H9 (cell line): ENCODE measurements around the gene PFKL. TPM values are rescaled to one million over a fixed set of nuclear protein-coding genes. Genes with fewer than 3 reads are reported as not detected.

Source experiments
- DNase-seq: peaks from one replicate; pipeline ENCODE4 v3.0.0-alpha.2; 2017
- H2AFZ ChIP-seq: one replicate; pipeline ENCODE4 v1.6.1; 2013; ENCODE audit warnings: mild to moderate bottlenecking, low read length, control low read depth, moderate library complexity
- H2AK5ac ChIP-seq: 2 replicates; pipeline ENCODE4 v1.6.1; 2013; ENCODE audit warnings: low read length, control low read depth, mixed read lengths; ENCODE audit not compliant: insufficient read length
- H2BK120ac ChIP-seq: one replicate; pipeline ENCODE4 v1.6.1; 2013; ENCODE audit warnings: low read depth, mild to moderate bottlenecking, low read length, control low read depth, inconsistent platforms; ENCODE audit not compliant: poor library complexity, severe bottlenecking
- H2BK12ac ChIP-seq: 2 replicates; pipeline ENCODE4 v1.6.1; 2013; ENCODE audit warnings: low read length, control low read depth, mixed read lengths, low read depth; ENCODE audit not compliant: insufficient read length
- H2BK15ac ChIP-seq: 2 replicates; pipeline ENCODE4 v1.6.1; 2013; ENCODE audit warnings: low read depth, low read length, control low read depth
- H2BK20ac ChIP-seq: one replicate; pipeline ENCODE4 v1.6.1; 2013; ENCODE audit warnings: low read depth, mild to moderate bottlenecking, low read length, control low read depth, inconsistent platforms; ENCODE audit not compliant: poor library complexity, severe bottlenecking
- H2BK5ac ChIP-seq: 2 replicates; pipeline ENCODE4 v1.6.1; 2013; ENCODE audit warnings: low read length, control low read depth, mixed read lengths; ENCODE audit not compliant: insufficient read length
- H3K14ac ChIP-seq: 2 replicates; pipeline ENCODE4 v1.6.1; 2013; ENCODE audit warnings: low read length, control low read depth; ENCODE audit not compliant: insufficient read depth
- H3K18ac ChIP-seq: 2 replicates; pipeline ENCODE4 v1.6.1; 2013; ENCODE audit warnings: low read depth, mild to moderate bottlenecking, mixed read lengths, low read length, control low read depth; ENCODE audit not compliant: insufficient read length
- H3K23ac ChIP-seq: 2 replicates; pipeline ENCODE4 v1.6.1; 2013; ENCODE audit warnings: low read length, control low read depth, mixed read lengths, low read depth; ENCODE audit not compliant: insufficient read length
- H3K23me2 ChIP-seq: 2 replicates; pipeline ENCODE4 v1.6.1; 2013; ENCODE audit warnings: low read depth, mild to moderate bottlenecking, mixed read lengths, low read length, control low read depth; ENCODE audit not compliant: insufficient read length, poor library complexity, severe bottlenecking
- H3K27ac ChIP-seq: 2 replicates; pipeline ENCODE4 v1.5.1; 2013; ENCODE audit warnings: low read length, control low read depth, mixed read lengths, low read depth; ENCODE audit not compliant: insufficient read length
- H3K27me3 ChIP-seq: 2 replicates; pipeline ENCODE4 v1.6.1; 2013; ENCODE audit warnings: low read length, control low read depth, inconsistent platforms; ENCODE audit not compliant: insufficient read depth
- H3K4ac ChIP-seq: 2 replicates; pipeline ENCODE4 v1.6.1; 2013; ENCODE audit warnings: low read depth, mild to moderate bottlenecking, control low read depth, inconsistent platforms, low read length, moderate library complexity
- H3K4me1 ChIP-seq: 2 replicates; pipeline ENCODE4 v1.6.1; 2013; ENCODE audit warnings: low read length, control low read depth, inconsistent platforms; ENCODE audit not compliant: insufficient read depth
- H3K4me2 ChIP-seq: 2 replicates; pipeline ENCODE4 v1.6.1; 2013; ENCODE audit warnings: low read length, control low read depth, mixed read lengths; ENCODE audit not compliant: insufficient read length, insufficient read depth
- H3K56ac ChIP-seq: 2 replicates; pipeline ENCODE4 v1.6.1; 2013; ENCODE audit warnings: low read depth, mild to moderate bottlenecking, mixed read lengths, low read length, control low read depth; ENCODE audit not compliant: insufficient read length
- H3K79me1 ChIP-seq: 2 replicates; pipeline ENCODE4 v1.6.1; 2013; ENCODE audit warnings: low read depth, mild to moderate bottlenecking, moderate library complexity, low read length, control low read depth, inconsistent platforms; ENCODE audit not compliant: insufficient read depth, poor library complexity, severe bottlenecking
- H3K79me2 ChIP-seq: 2 replicates; pipeline ENCODE4 v1.6.1; 2013; ENCODE audit warnings: low read length, control low read depth, inconsistent platforms; ENCODE audit not compliant: insufficient read depth
- H3K9ac ChIP-seq: 2 replicates; pipeline ENCODE4 v1.6.1; 2013; ENCODE audit warnings: low read length, control low read depth, mixed read lengths; ENCODE audit not compliant: insufficient read length; ENCODE audit errors: extremely low read depth
- H3K9me3 ChIP-seq: one replicate; pipeline ENCODE4 v1.6.1; 2013; ENCODE audit warnings: low read depth, low read length, inconsistent platforms; ENCODE audit not compliant: control insufficient read depth
- H3T11ph ChIP-seq: one replicate; pipeline ENCODE4 v1.6.1; 2013; ENCODE audit warnings: mild to moderate bottlenecking, low read length, control low read depth, inconsistent platforms
- H4K20me1 ChIP-seq: one replicate; pipeline ENCODE4 v1.6.1; 2013; ENCODE audit not compliant: control insufficient read depth, insufficient read length, insufficient read depth
- H4K5ac ChIP-seq: 2 replicates; pipeline ENCODE4 v1.6.1; 2013; ENCODE audit warnings: low read depth, mild to moderate bottlenecking, mixed read lengths, low read length, control low read depth; ENCODE audit not compliant: insufficient read length
- H4K8ac ChIP-seq: replicated peaks from 2 replicates; pipeline ENCODE4 v1.6.1; 2013; ENCODE audit warnings: low read length, control low read depth, mixed read lengths, low read depth; ENCODE audit not compliant: insufficient read length
- H4K91ac ChIP-seq: 2 replicates; pipeline ENCODE4 v1.6.1; 2013; ENCODE audit warnings: low read depth, mild to moderate bottlenecking, moderate library complexity, mixed read lengths, low read length, control low read depth; ENCODE audit not compliant: insufficient read length
- H3K27ac Mint-ChIP-seq, 3 experiments: 2 replicates in 2 of 3; 3 replicates in 1 of 3; pipeline ENCODE4 v1.8.0; 2020 to 2021; ENCODE audit warnings: mixed read lengths in 3 of 3, mild to moderate bottlenecking in 1 of 3, moderate library complexity in 1 of 3
- H3K27me3 Mint-ChIP-seq: 2 replicates; pipeline ENCODE4 v1.8.0; 2021; ENCODE audit warnings: low read depth, mild to moderate bottlenecking, moderate library complexity, mixed read lengths
- H3K36me3 Mint-ChIP-seq, 3 experiments: 2 replicates in 2 of 3; 3 replicates in 1 of 3; pipeline ENCODE4 v1.8.0; 2020 to 2021; ENCODE audit warnings: low read depth in 3 of 3, mixed read lengths in 3 of 3; ENCODE audit not compliant: insufficient read depth in 1 of 3
- H3K4me1 Mint-ChIP-seq, 2 experiments: 2 replicates each; pipeline ENCODE4 v1.8.0; 2020; ENCODE audit warnings: mixed read lengths in 2 of 2
- H3K4me3 Mint-ChIP-seq, 2 experiments: 2 replicates in 1 of 2; 3 replicates in 1 of 2; pipeline ENCODE4 v1.8.0; 2020 to 2021; ENCODE audit warnings: mild to moderate bottlenecking in 2 of 2, mixed read lengths in 2 of 2, moderate library complexity in 1 of 2
- H3K9me3 Mint-ChIP-seq, 2 experiments: 2 replicates in 1 of 2; 3 replicates in 1 of 2; pipeline ENCODE4 v1.8.0; 2020; ENCODE audit warnings: mild to moderate bottlenecking in 2 of 2, mixed read lengths in 2 of 2, moderate library complexity in 1 of 2
- WGBS: extraction: QIAGEN DNeasy Blood & Tissue Kit; methylation state at CpG from one replicate; pipeline ENCODE4 v1.1.7; 2013; ENCODE audit warnings: missing lambda C conversion rate, low lambda C conversion rate, mixed read lengths; ENCODE audit not compliant: insufficient read length; ENCODE audit errors: extremely low coverage; 5-methylcytosine and 5-hydroxymethylcytosine counted together
- total RNA-seq: library from RNA; stranded (reverse); gene quantifications from 2 replicates; pipeline ENCODE4 v1.2.1, GENCODE V29; 2021
- TF ChIP-seq, protein P1 (sequence below): fragments of 200-600 bp; sonication (generic); conservative IDR thresholded peaks from 3 replicates; pipeline ENCODE4 v1.8.0; 2021; ENCODE audit warnings: antibody characterized with exemption, mild to moderate bottlenecking

PFKL gene
- total RNA-seq, 1 experiment from 2014 or later: 107 TPM

DNA sequence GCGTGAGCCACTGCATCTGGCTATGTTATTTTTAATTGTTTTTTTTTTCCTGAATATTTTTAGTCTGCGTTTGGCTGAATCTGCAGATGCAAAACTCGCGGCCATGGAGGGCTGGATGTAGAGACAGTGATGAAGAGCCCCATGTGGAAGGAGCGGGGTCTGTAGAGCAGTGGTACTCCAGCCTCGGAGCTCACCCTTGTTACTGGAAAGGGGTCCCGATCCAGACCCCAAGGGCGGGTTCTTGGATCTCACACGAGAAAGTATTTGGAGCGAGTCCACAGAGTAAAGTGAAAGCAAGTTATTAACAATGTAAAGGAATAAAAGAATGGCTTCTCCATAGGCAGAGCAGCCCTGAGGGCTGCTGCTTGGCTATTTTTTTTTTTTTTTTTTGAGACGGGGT lies 56.3 kb downstream of the PFKL start:
- peaks cover 0 to 5% of the 10 kb centered on the region in 2 experiments; a peak in 1 of 4 replicates for H3K4me1 Mint-ChIP-seq
- Histone ChIP-seq H3K27me3 (no peaks in the 10 kb centered on the region), H4K8ac (no peak overlapping the region), H3K23me2 (no peaks in the 10 kb centered on the region), H3K9ac (no peak overlapping the region), H2AK5ac (no peak overlapping the region), H2AFZ (no peak overlapping the region), H3K4me2 (no peak overlapping the region), H3K23ac (no peak overlapping the region), H4K20me1 (no peaks in the 10 kb centered on the region), H3K27ac (no peak overlapping the region), H2BK120ac (no peak overlapping the region), H3K79me2 (no peaks in the 10 kb centered on the region), H3K56ac (no peak overlapping the region), H3K4me1 (no peaks in the 10 kb centered on the region), H2BK5ac (no peak overlapping the region), H3K18ac (no peak overlapping the region), H2BK20ac (no peak overlapping the region), H3K79me1 (no peaks in the 10 kb centered on the region), H3T11ph (no peak overlapping the region), H4K5ac (no peak overlapping the region), H4K91ac (no peak overlapping the region), H2BK12ac (no peak overlapping the region), H2BK15ac (no peak overlapping the region), H3K14ac (no peak overlapping the region), H3K4ac (no peak overlapping the region), H3K9me3 (no peaks in the 10 kb centered on the region)
- peaks cover 7% of the 10 kb centered on the region for H3K27me3 Mint-ChIP-seq
- H3K27ac Mint-ChIP-seq: no peak overlapping the region
- TF ChIP-seq, protein P1, sequence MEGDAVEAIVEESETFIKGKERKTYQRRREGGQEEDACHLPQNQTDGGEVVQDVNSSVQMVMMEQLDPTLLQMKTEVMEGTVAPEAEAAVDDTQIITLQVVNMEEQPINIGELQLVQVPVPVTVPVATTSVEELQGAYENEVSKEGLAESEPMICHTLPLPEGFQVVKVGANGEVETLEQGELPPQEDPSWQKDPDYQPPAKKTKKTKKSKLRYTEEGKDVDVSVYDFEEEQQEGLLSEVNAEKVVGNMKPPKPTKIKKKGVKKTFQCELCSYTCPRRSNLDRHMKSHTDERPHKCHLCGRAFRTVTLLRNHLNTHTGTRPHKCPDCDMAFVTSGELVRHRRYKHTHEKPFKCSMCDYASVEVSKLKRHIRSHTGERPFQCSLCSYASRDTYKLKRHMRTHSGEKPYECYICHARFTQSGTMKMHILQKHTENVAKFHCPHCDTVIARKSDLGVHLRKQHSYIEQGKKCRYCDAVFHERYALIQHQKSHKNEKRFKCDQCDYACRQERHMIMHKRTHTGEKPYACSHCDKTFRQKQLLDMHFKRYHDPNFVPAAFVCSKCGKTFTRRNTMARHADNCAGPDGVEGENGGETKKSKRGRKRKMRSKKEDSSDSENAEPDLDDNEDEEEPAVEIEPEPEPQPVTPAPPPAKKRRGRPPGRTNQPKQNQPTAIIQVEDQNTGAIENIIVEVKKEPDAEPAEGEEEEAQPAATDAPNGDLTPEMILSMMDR: no peak
- DNase-seq: no peak
- H3K36me3 Mint-ChIP-seq: no peaks in the 10 kb centered on the region
- H3K4me3 Mint-ChIP-seq: no peak overlapping the region
- WGBS: no CpG with 5 or more reads among the region's 11 CpGs
- peaks cover 0 to 9% of the 10 kb centered on the region in 2 experiments; a peak in 3 of 5 replicates for H3K9me3 Mint-ChIP-seq
